Measurements from ENCODE around the gene CDK14.

- no peak for TF ChIP-seq CTCF (IDR thresholded peaks at IDR 0.05)
- TF ChIP-seq NFYB (CRISPR knock-in tag; conservative IDR thresholded peaks at IDR 0.05; ENCODE audit: low read depth), result no peak
- no peak for TF ChIP-seq MAX (CRISPR knock-in tag; IDR thresholded peaks at IDR 0.05)
- TF ChIP-seq ZNF121 (CRISPR knock-in tag; IDR thresholded peaks at IDR 0.05), result no peak
- no peak for TF ChIP-seq USF2 (CRISPR knock-in tag; IDR thresholded peaks at IDR 0.05)
- no peak for TF ChIP-seq E2F1 (CRISPR knock-in tag; IDR thresholded peaks at IDR 0.05)
- TF ChIP-seq FOXP4 (CRISPR knock-in tag; IDR thresholded peaks at IDR 0.05), result no peak
- no peak for TF ChIP-seq ATF3 (CRISPR knock-in tag; conservative IDR thresholded peaks at IDR 0.05)
- TF ChIP-seq MYBL2 (CRISPR knock-in tag; IDR thresholded peaks at IDR 0.05), result no peak
- no peak for TF ChIP-seq ETV6 (CRISPR knock-in tag; IDR thresholded peaks at IDR 0.05)
- TF ChIP-seq ZBTB21 (CRISPR knock-in tag; IDR thresholded peaks at IDR 0.05; ENCODE audit: borderline replicate concordance), result no peak
- no peak for TF ChIP-seq SMAD3 (CRISPR knock-in tag; IDR thresholded peaks at IDR 0.05; ENCODE audit: borderline replicate concordance)
- TF ChIP-seq JUN (CRISPR knock-in tag; IDR thresholded peaks at IDR 0.05), result no peak
Measured at GRCh38 chr7:90564455-90564854, 31.7 kb upstream of the CDK14 start.
